ENCODE data around the gene CACNB4. TPM values are rescaled to one million over a fixed set of nuclear protein-coding genes. Genes with fewer than 3 reads are reported as not detected.

CACNB4 gene
- total and polyA plus RNA-seq, 2 of the 4 experiments (the other 2 are of a cell fraction): 0.12 to 0.36 TPM

GRCh38 chr2:151843691-151844061 is 255.2 kb downstream of the CACNB4 start:
- CTCF ChIA-PET: no interaction called here
- no peak overlapping the region for H4K91ac ChIP-seq (ENCODE audit: insufficient read depth, low read depth, low read length)
- dilution Hi-C loops (cut with HindIII; ENCODE audit: low sequenced_read_pairs, unreplicated experiment): no loop called here

More at GRCh38 chr2:151843691-151844061, 255.2 kb downstream of the CACNB4 start:
- ATAC-seq (ENCODE audit: low read depth) (no peak), DNase-seq (no peak)
- Histone ChIP-seq H2AK9ac (replicated peaks; ENCODE audit: low read depth, low read length, poor library complexity) (no peak overlapping the region), H3K27ac (ENCODE audit: insufficient read depth, low read length) (no peak overlapping the region), H3K4me1 (ENCODE audit: control insufficient read depth, insufficient read depth, low read length) (no peaks in the 10 kb centered on the region), H4K5ac (ENCODE audit: low read depth, low read length) (no peak overlapping the region), H2BK5ac (ENCODE audit: low read depth, low read length, poor library complexity, severe bottlenecking) (no peak overlapping the region), H2AFZ (replicated peaks; ENCODE audit: low read length, poor library complexity) (no peak overlapping the region), H3K9me3 (ENCODE audit: control insufficient read depth, insufficient read depth, low read length) (no peaks in the 10 kb centered on the region), H3K27me3 (ENCODE audit: control insufficient read depth, insufficient read depth, low read length) (no peaks in the 10 kb centered on the region), H3K18ac (ENCODE audit: low read depth, low read length) (no peak overlapping the region), H2BK15ac (ENCODE audit: low read depth, low read length) (no peak overlapping the region), H3K4me2 (ENCODE audit: low read depth, low read length) (no peak overlapping the region), H3K9me1 (ENCODE audit: insufficient read depth, low read length) (no peaks in the 10 kb centered on the region), H2AK5ac (ENCODE audit: low read depth, low read length) (no peak overlapping the region), H3K4me3 (ENCODE audit: insufficient read depth, low read depth, low read length) (no peak overlapping the region), H3K9ac (ENCODE audit: low read depth, low read length) (no peak overlapping the region), H3K79me1 (ENCODE audit: low read depth in 1 of 2, low read length in 2 of 2) (no peaks in the 10 kb centered on the region), H2BK20ac (ENCODE audit: low read depth, low read length) (no peak overlapping the region), H3K23ac (ENCODE audit: low read depth, low read length) (no peak overlapping the region), H3K14ac (replicated peaks; ENCODE audit: low read depth, low read length) (no peak overlapping the region), H3K56ac (ENCODE audit: extremely low read depth, insufficient read depth, low read length) (no peak overlapping the region), H2BK120ac (ENCODE audit: low read depth, low read length) (no peak overlapping the region), H3K4ac (ENCODE audit: low read depth, low read length) (no peak overlapping the region), H4K8ac (ENCODE audit: low read depth in 2 of 2, low read length in 2 of 2) (no peak overlapping the region), H3K36me3 (ENCODE audit: control insufficient read depth, insufficient read depth, low read length) (no peaks in the 10 kb centered on the region), H4K20me1 (ENCODE audit: insufficient read depth, low read length) (no peaks in the 10 kb centered on the region)
- POLR2A ChIA-PET (ENCODE audit: unreplicated experiment): no interaction called here
- no peak for TF ChIP-seq SMC3 (IDR thresholded peaks at IDR 0.05; ENCODE audit: low read depth, low read length)
- no peak for TF ChIP-seq NFE2L2 (IDR thresholded peaks at IDR 0.05; ENCODE audit: low read depth, low read length)
- no peak for TF ChIP-seq MAFK (IDR thresholded peaks at IDR 0.05; ENCODE audit: low read depth, low read length)
- TF ChIP-seq POLR2A (IDR thresholded peaks at IDR 0.05; ENCODE audit: low read depth, low read length): no peak
- TF ChIP-seq RFX5 (IDR thresholded peaks at IDR 0.05; ENCODE audit: low read depth, low read length): no peak
- TF ChIP-seq CEBPB (IDR thresholded peaks at IDR 0.05; ENCODE audit: low read depth, low read length): no peak
- no peak for TF ChIP-seq RCOR1 (IDR thresholded peaks at IDR 0.05; ENCODE audit: insufficient replicate concordance, low read length)
- TF ChIP-seq BHLHE40 (IDR thresholded peaks at IDR 0.05; ENCODE audit: low read depth, low read length): no peak
- no peak for TF ChIP-seq FOS (IDR thresholded peaks at IDR 0.05; ENCODE audit: low read depth, low read length)
- no peak for TF ChIP-seq MAZ (IDR thresholded peaks at IDR 0.05; ENCODE audit: borderline replicate concordance, low read depth, low read length)
- no peak for TF ChIP-seq RAD21 (IDR thresholded peaks at IDR 0.05; ENCODE audit: low read length)
- no peak for TF ChIP-seq CHD1 (IDR thresholded peaks at IDR 0.05; ENCODE audit: low read depth, low read length)
- TF ChIP-seq USF2 (IDR thresholded peaks at IDR 0.05; ENCODE audit: low read depth, low read length): no peak
- TF ChIP-seq CTCF (conservative IDR thresholded peaks at IDR 0.05; ENCODE audit: low read depth, low read length): no peak
- no peak for TF ChIP-seq ELK1 (IDR thresholded peaks at IDR 0.05; ENCODE audit: borderline replicate concordance, low read depth, low read length)
- no peak for TF ChIP-seq MXI1 (IDR thresholded peaks at IDR 0.05; ENCODE audit: borderline replicate concordance, low read depth, low read length)
- no CpG with 5 or more reads among the region's 1 CpG for WGBS, 2 experiments (ENCODE audit: extremely low coverage in 2 of 2, insufficient read length in 1 of 2)
- in situ Hi-C loops (cut with MboI; ENCODE audit: low sequenced_read_pairs): no loop called here
- no TSS peak for BruUV-seq (replicated peaks)
- intact Hi-C loops (cut with micrococcal nuclease): no loop called here
